ENCODE results near the gene CD320. TPM values are rescaled to one million over a fixed set of nuclear protein-coding genes. Genes with fewer than 3 reads are reported as not detected.
A peak's percentile ranks its signal among the peaks of the same experiment; 100 is the strongest.
"Not testable (repeated sequence)": the region's sequence is repeated elsewhere in the genome, so short reads cannot be mapped to it uniquely, and the experiment has no call there.

The CD320 gene
- total RNA-seq, 1 donor from 2014 or later, result 42.0 TPM

GRCh38 chr19:8269724-8270123 is 38.4 kb downstream of the CD320 start:
- Mint-ChIP-seq H3K27me3 (ENCODE audit: low read depth) (peaks cover 3% of the 10 kb centered on the region), H3K4me3 (no peak overlapping the region), H3K4me1 (peaks cover 9% of the 10 kb centered on the region), H3K27ac (no peak overlapping the region), H3K36me3 (peaks cover 2% of the 10 kb centered on the region), H3K9me3 (peaks cover 9% of the 10 kb centered on the region)
- peak in 1 of 2 experiments; percentile 19 for DNase-seq (ENCODE audit: low spot score in 2 of 2, unreplicated experiment in 2 of 2)
- TF ChIP-seq, protein P1, sequence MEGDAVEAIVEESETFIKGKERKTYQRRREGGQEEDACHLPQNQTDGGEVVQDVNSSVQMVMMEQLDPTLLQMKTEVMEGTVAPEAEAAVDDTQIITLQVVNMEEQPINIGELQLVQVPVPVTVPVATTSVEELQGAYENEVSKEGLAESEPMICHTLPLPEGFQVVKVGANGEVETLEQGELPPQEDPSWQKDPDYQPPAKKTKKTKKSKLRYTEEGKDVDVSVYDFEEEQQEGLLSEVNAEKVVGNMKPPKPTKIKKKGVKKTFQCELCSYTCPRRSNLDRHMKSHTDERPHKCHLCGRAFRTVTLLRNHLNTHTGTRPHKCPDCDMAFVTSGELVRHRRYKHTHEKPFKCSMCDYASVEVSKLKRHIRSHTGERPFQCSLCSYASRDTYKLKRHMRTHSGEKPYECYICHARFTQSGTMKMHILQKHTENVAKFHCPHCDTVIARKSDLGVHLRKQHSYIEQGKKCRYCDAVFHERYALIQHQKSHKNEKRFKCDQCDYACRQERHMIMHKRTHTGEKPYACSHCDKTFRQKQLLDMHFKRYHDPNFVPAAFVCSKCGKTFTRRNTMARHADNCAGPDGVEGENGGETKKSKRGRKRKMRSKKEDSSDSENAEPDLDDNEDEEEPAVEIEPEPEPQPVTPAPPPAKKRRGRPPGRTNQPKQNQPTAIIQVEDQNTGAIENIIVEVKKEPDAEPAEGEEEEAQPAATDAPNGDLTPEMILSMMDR (IDR thresholded peaks at IDR 0.05; ENCODE audit: unreplicated experiment), result no peak

DNA sequence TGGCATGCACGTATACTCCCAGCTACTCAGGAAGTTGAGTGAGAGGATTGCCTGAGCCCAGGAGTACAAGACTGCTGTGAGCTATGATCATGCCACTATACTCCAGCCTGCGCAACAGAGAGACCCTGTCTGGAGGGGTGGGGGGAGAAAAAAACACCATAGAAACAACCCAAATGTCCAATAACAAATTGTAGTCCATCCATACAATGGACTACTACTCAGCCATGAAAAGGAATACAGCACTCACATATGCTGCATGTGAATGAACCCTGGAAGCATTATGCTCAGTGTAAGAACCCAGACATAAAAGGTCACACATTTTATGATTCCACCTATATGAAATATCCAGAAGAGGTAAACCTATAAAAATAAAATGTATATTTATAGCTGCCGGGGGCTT is 42.3 kb downstream of the CD320 start:
- peaks cover 9% of the 10 kb centered on the region for H3K4me1 Mint-ChIP-seq
- TF ChIP-seq, protein P1 (IDR thresholded peaks at IDR 0.05; ENCODE audit: unreplicated experiment), result no peak
- peak in 1 of 2 experiments; percentile 14 for DNase-seq (ENCODE audit: low spot score in 2 of 2, unreplicated experiment in 2 of 2)
- no peak overlapping the region for H3K27ac Mint-ChIP-seq
- peaks cover 3% of the 10 kb centered on the region for H3K27me3 Mint-ChIP-seq (ENCODE audit: low read depth)
- H3K4me3 Mint-ChIP-seq, result no peak overlapping the region
- peaks cover 4% of the 10 kb centered on the region for H3K36me3 Mint-ChIP-seq
- peaks cover 9% of the 10 kb centered on the region for H3K9me3 Mint-ChIP-seq

DNA sequence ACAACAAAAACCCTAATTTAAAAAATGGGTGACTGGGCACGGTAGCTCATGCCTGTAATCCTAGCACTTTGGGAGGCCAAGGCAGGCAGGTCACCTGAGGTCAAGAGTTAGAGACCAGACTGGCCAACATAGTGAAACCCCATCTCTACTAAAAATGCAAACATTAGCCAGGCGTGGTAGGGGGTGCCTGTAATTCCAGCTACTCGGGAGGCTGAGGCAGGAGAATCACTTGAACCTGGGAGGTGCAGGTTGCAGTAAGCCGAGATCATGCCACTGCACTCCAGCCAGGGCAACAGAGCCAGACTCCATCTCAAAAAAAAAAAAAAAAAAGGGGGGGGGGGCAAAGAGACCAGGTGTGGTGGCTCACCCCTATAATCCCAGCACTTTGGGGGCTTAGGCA is 43.9 kb downstream of the CD320 start:
- H3K27ac Mint-ChIP-seq; DNase-seq (ENCODE audit: low spot score in 2 of 2, unreplicated experiment in 2 of 2); H3K27me3 Mint-ChIP-seq (ENCODE audit: low read depth); H3K36me3 Mint-ChIP-seq; H3K4me3 Mint-ChIP-seq; H3K4me1 Mint-ChIP-seq; H3K9me3 Mint-ChIP-seq: not testable (repeated sequence)

DNA sequence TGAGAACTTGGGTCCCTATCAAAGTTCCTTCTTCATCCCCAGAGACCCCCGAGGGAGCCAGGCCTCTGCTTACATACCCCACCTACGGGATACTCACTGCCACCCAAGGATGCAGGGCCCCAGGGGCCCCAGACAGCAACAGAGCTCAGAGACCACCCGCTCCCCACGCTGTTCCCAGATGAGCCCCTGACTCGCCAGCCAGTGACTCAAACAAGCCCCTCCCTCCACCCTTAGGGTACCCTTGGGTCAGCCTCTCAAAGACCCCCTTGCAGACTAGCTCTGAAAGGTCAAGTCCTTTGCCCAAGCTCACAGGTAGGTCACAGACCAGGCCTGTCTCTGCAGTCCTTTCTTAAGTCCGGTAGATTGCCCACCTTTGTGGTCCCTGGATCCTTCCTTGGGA is 45.7 kb downstream of the CD320 start:
- Mint-ChIP-seq H3K9me3 (peaks cover 9% of the 10 kb centered on the region), H3K27ac (no peak overlapping the region), H3K36me3 (peaks cover 16% of the 10 kb centered on the region), H3K27me3 (ENCODE audit: low read depth) (no peaks in the 10 kb centered on the region), H3K4me1 (no peaks in the 10 kb centered on the region), H3K4me3 (no peak overlapping the region)
- TF ChIP-seq, protein P1 (IDR thresholded peaks at IDR 0.05; ENCODE audit: unreplicated experiment), result no peak
- no peak for DNase-seq (ENCODE audit: low spot score in 2 of 2, unreplicated experiment in 2 of 2)

GRCh38 chr19:8261881-8262280 is 46.3 kb downstream of the CD320 start:
- peaks cover 20% of the 10 kb centered on the region for H3K36me3 Mint-ChIP-seq
- no peak overlapping the region for H3K4me3 Mint-ChIP-seq
- no peak for DNase-seq (ENCODE audit: low spot score in 2 of 2, unreplicated experiment in 2 of 2)
- H3K4me1 Mint-ChIP-seq, result peaks cover 2% of the 10 kb centered on the region
- no peak overlapping the region for H3K27ac Mint-ChIP-seq
- H3K9me3 Mint-ChIP-seq, result peaks cover 9% of the 10 kb centered on the region
- H3K27me3 Mint-ChIP-seq (ENCODE audit: low read depth), result no peaks in the 10 kb centered on the region
- TF ChIP-seq, protein P1 (IDR thresholded peaks at IDR 0.05; ENCODE audit: unreplicated experiment), result no peak

- Mint-ChIP-seq H3K27me3 (ENCODE audit: low read depth) (no peaks in the 10 kb centered on the region), H3K36me3 (peaks cover 22% of the 10 kb centered on the region), H3K4me1 (peaks cover 2% of the 10 kb centered on the region), H3K9me3 (peaks cover 9% of the 10 kb centered on the region), H3K27ac (no peak overlapping the region), H3K4me3 (no peak overlapping the region)
- DNase-seq (ENCODE audit: low spot score in 2 of 2, unreplicated experiment in 2 of 2), result no peak
- TF ChIP-seq, protein P1 (IDR thresholded peaks at IDR 0.05; ENCODE audit: unreplicated experiment), result no peak
Observed at GRCh38 chr19:8261347-8261746, 46.8 kb downstream of the CD320 start.
